Measurements from ENCODE around the gene TMEM178B.

DNA sequence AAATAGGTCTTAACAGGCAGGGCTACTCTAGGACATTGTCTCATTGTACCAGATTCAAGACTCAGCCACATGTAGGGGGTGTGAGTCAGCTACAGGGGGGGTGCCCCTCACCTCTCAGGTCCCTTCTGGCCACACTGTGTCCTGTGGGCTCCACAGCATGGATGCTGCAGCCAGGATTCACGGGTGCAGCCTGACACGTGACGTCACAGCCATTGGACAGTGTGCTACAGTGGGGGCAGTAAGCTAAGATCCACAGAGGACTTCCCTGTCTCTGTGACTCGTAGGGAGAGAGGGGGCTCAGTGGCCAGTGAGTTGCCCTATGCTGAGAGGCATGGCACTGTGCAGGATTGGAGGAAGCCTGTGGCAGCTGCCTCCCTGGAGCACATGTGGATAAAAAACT, 77.9 kb downstream of the TMEM178B start:
- TF ChIP-seq FOSL1 (CRISPR knock-in tag; IDR thresholded peaks at IDR 0.05; ENCODE audit: borderline replicate concordance): no peak
- TF ChIP-seq, protein P1, sequence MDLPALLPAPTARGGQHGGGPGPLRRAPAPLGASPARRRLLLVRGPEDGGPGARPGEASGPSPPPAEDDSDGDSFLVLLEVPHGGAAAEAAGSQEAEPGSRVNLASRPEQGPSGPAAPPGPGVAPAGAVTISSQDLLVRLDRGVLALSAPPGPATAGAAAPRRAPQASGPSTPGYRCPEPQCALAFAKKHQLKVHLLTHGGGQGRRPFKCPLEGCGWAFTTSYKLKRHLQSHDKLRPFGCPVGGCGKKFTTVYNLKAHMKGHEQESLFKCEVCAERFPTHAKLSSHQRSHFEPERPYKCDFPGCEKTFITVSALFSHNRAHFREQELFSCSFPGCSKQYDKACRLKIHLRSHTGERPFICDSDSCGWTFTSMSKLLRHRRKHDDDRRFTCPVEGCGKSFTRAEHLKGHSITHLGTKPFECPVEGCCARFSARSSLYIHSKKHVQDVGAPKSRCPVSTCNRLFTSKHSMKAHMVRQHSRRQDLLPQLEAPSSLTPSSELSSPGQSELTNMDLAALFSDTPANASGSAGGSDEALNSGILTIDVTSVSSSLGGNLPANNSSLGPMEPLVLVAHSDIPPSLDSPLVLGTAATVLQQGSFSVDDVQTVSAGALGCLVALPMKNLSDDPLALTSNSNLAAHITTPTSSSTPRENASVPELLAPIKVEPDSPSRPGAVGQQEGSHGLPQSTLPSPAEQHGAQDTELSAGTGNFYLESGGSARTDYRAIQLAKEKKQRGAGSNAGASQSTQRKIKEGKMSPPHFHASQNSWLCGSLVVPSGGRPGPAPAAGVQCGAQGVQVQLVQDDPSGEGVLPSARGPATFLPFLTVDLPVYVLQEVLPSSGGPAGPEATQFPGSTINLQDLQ (CRISPR knock-in tag; IDR thresholded peaks at IDR 0.05): no peak
- no peak for TF ChIP-seq GMEB2 (CRISPR knock-in tag; IDR thresholded peaks at IDR 0.05; ENCODE audit: low read depth)
- TF ChIP-seq CREB1 (IDR thresholded peaks at IDR 0.05): peak; percentile 97
- no peak for TF ChIP-seq CREB1 (CRISPR knock-in tag; IDR thresholded peaks at IDR 0.05)
- TF ChIP-seq AKAP8 (CRISPR knock-in tag; IDR thresholded peaks at IDR 0.05): no peak
- TF ChIP-seq ZNF780A (CRISPR knock-in tag; IDR thresholded peaks at IDR 0.05): no peak
- TF ChIP-seq ZNF501 (CRISPR knock-in tag; IDR thresholded peaks at IDR 0.05): no peak
- no peak for TF ChIP-seq MAFK (conservative IDR thresholded peaks at IDR 0.05 in 1 of 2, IDR thresholded peaks at IDR 0.05 in 1 of 2; ENCODE audit: low read length in 2 of 2)
- no peak for TF ChIP-seq ZNF232 (CRISPR knock-in tag; IDR thresholded peaks at IDR 0.05; ENCODE audit: borderline replicate concordance)
- no peak for TF ChIP-seq TMF1 (CRISPR knock-in tag; IDR thresholded peaks at IDR 0.05; ENCODE audit: low read depth)
- TF ChIP-seq ZFP36L2 (CRISPR knock-in tag; IDR thresholded peaks at IDR 0.05): no peak
- TF ChIP-seq, protein P2, sequence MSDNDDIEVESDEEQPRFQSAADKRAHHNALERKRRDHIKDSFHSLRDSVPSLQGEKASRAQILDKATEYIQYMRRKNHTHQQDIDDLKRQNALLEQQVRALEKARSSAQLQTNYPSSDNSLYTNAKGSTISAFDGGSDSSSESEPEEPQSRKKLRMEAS (IDR thresholded peaks at IDR 0.05): no peak

Data from HepG2 (cell line).